HepG2 (cell line): ENCODE measurements around the gene GPR65. TPM values are rescaled to one million over a fixed set of nuclear protein-coding genes. Genes with fewer than 3 reads are reported as not detected.

ENCODE experiments used
- ATAC-seq: fragments of 200-7000 bp; cut with Tn5 transposase; 3 replicates; pipeline ENCODE4 v1.9.1; 2020; ENCODE audit warnings: mild to moderate bottlenecking, moderate library complexity
- BruUV-seq: library from RNA; stranded (reverse); fragments of 400-500 nt; replicated peaks from 2 replicates; lab custom pipeline; 2021; lab: Mats Ljungman, UMichigan
- CTCF ChIA-PET: fragments of 300-600 bp; formaldehyde crosslinking; extraction: SDS; loops from one replicate; lab custom pipeline; 2021; ENCODE audit warnings: low total read pairs, inconsistent platforms, low intra/inter-chr PET ratio; lab: Yijun Ruan, JAX
- POLR2A ChIA-PET: fragments of 350-600 bp; sonication (Branson Sonifier 250); formaldehyde crosslinking; loops from one replicate; lab custom pipeline; 2020; ENCODE audit warnings: antibody characterized with exemption, inconsistent platforms; lab: Yijun Ruan, JAX
- DNase-seq: peaks from one replicate; pipeline ENCODE4 v3.0.0-alpha.2; 2015; ENCODE audit warnings: low spot score
- FAIRE-seq: peaks from 3 replicates; lab custom pipeline; 2011; peaks lifted over from hg19 to GRCh38; lab: Jason Lieb, UNC
- H2AFZ ChIP-seq: one replicate; pipeline ENCODE4 v1.6.1; 2011; ENCODE audit warnings: low read length, inconsistent platforms
- H3K27ac ChIP-seq: fragments of 300-600 bp; 3 replicates; pipeline ENCODE4 v1.8.0; 2011; ENCODE audit warnings: mixed run types, mild to moderate bottlenecking, mixed read lengths, low read length, inconsistent platforms; ENCODE audit not compliant: insufficient read depth; ENCODE audit errors: extremely low read length
- H3K27me3 ChIP-seq, 2 experiments: fragments of 200-600 bp in 1 of 2; 2 replicates in 1 of 2; 3 replicates in 1 of 2; pipeline versions ENCODE4 v1.6.0 to v1.8.0; 2011; ENCODE audit warnings: low read length in 2 of 2, mild to moderate bottlenecking in 2 of 2, moderate library complexity in 2 of 2, inconsistent platforms in 1 of 2; ENCODE audit not compliant: insufficient read depth in 2 of 2, control insufficient read depth in 1 of 2
- H3K36me3 ChIP-seq, 2 experiments: fragments of 200-600 bp in 1 of 2; replicated peaks in 1 of 2; 2 replicates in 1 of 2; 3 replicates in 1 of 2; pipeline versions ENCODE4 v1.5.1 to v1.8.0; 2011; ENCODE audit warnings: low read length in 2 of 2, inconsistent platforms in 1 of 2; ENCODE audit not compliant: insufficient read depth in 2 of 2, control insufficient read depth in 1 of 2
- H3K4me1 ChIP-seq: 2 replicates; pipeline ENCODE4 v1.5.1; 2012; ENCODE audit warnings: low read length, inconsistent platforms; ENCODE audit not compliant: insufficient read depth
- H3K4me2 ChIP-seq: 2 replicates; pipeline ENCODE4 v1.6.0; 2011; ENCODE audit warnings: low read depth, low read length, inconsistent platforms
- H3K4me3 ChIP-seq, 3 experiments: fragments of 200-600 bp in 1 of 3; sonication (generic), shearing (Covaris generic) in 1 of 3; replicated peaks in 1 of 3; 2 replicates each; pipeline ENCODE4 v1.5.1; 2011 to 2016; ENCODE audit warnings: low read length in 3 of 3, inconsistent platforms in 2 of 3, low read depth in 2 of 3, mild to moderate bottlenecking in 2 of 3, control low read depth in 1 of 3, mixed read lengths in 1 of 3; ENCODE audit not compliant: insufficient read depth in 1 of 3
- H3K79me2 ChIP-seq: one replicate; pipeline ENCODE4 v1.6.1; 2011; ENCODE audit warnings: low read length, inconsistent platforms; ENCODE audit not compliant: insufficient read depth
- H3K9ac ChIP-seq: 2 replicates; pipeline ENCODE4 v1.6.0; 2011; ENCODE audit warnings: mild to moderate bottlenecking, low read depth, low read length, inconsistent platforms; ENCODE audit not compliant: insufficient read depth
- H3K9me3 ChIP-seq: 2 replicates; pipeline ENCODE4 v1.5.1; 2012; ENCODE audit warnings: mild to moderate bottlenecking, low read length
- H4K20me1 ChIP-seq: 2 replicates; pipeline ENCODE4 v1.6.0; 2011; ENCODE audit warnings: inconsistent platforms, mild to moderate bottlenecking, low read length, moderate library complexity; ENCODE audit not compliant: insufficient read depth
- ARHGAP35 ChIP-seq: sonication (generic); formaldehyde crosslinking; IDR thresholded peaks from 2 replicates; pipeline ENCODE4 v1.9.0; 2022; ENCODE audit warnings: mild to moderate bottlenecking, inconsistent platforms, moderate library complexity, missing genetic modification reagents, borderline replicate concordance
- EZH2 ChIP-seq: conservative IDR thresholded peaks from 2 replicates; pipeline ENCODE4 v1.6.1; 2012; ENCODE audit warnings: mild to moderate bottlenecking, low read depth, low read length, moderate library complexity
- KDM4B ChIP-seq: sonication (generic); formaldehyde crosslinking; IDR thresholded peaks from 2 replicates; pipeline ENCODE4 v1.4.0; 2020; ENCODE audit warnings: missing genetic modification reagents
- NR1H2 ChIP-seq: sonication (generic); formaldehyde crosslinking; IDR thresholded peaks from 2 replicates; pipeline ENCODE4 v1.8.1; 2022; ENCODE audit warnings: low read depth, missing genetic modification reagents, borderline replicate concordance
- PHF21A ChIP-seq: sonication (generic); formaldehyde crosslinking; IDR thresholded peaks from 2 replicates; pipeline ENCODE4 v1.5.0; 2020; ENCODE audit warnings: mild to moderate bottlenecking, missing genetic modification reagents
- POLR2AphosphoS5 ChIP-seq: IDR thresholded peaks from 2 replicates; pipeline ENCODE4 v1.6.1; 2012; ENCODE audit warnings: low read depth, low read length
- RBAK ChIP-seq: sonication (generic); formaldehyde crosslinking; IDR thresholded peaks from 2 replicates; pipeline ENCODE4 v1.5.1; 2020; ENCODE audit warnings: mild to moderate bottlenecking, missing genetic modification reagents
- ZFP90 ChIP-seq: sonication (generic); formaldehyde crosslinking; IDR thresholded peaks from 2 replicates; pipeline ENCODE4 v1.8.0; 2022; ENCODE audit warnings: missing genetic modification reagents, mild to moderate bottlenecking, inconsistent platforms, borderline replicate concordance
- ZNF10 ChIP-seq: sonication (generic); formaldehyde crosslinking; IDR thresholded peaks from 2 replicates; pipeline ENCODE4 v1.4.0; 2020; ENCODE audit warnings: mild to moderate bottlenecking, low read depth, missing genetic modification reagents, borderline replicate concordance
- ZNF180 ChIP-seq: sonication (generic); formaldehyde crosslinking; IDR thresholded peaks from 2 replicates; pipeline ENCODE4 v1.4.0; 2020; ENCODE audit warnings: low read depth, missing genetic modification reagents, borderline replicate concordance
- ZNF510 ChIP-seq: sonication (generic); formaldehyde crosslinking; IDR thresholded peaks from 2 replicates; pipeline ENCODE4 v1.4.0; 2020; ENCODE audit warnings: low read depth, mild to moderate bottlenecking, missing genetic modification reagents
- ZNF562 ChIP-seq: sonication (generic); formaldehyde crosslinking; IDR thresholded peaks from 2 replicates; pipeline ENCODE4 v1.8.0; 2022; ENCODE audit warnings: missing genetic modification reagents, borderline replicate concordance
- ZNF687 ChIP-seq: sonication (generic); formaldehyde crosslinking; IDR thresholded peaks from 2 replicates; pipeline ENCODE4 v1.5.1; 2020; ENCODE audit warnings: mild to moderate bottlenecking, missing genetic modification reagents, moderate library complexity
- ZNF761 ChIP-seq: sonication (generic); formaldehyde crosslinking; conservative IDR thresholded peaks from 2 replicates; pipeline ENCODE4 v1.4.0; 2020; ENCODE audit warnings: mild to moderate bottlenecking, missing genetic modification reagents
- ZSCAN25 ChIP-seq: sonication (generic); formaldehyde crosslinking; IDR thresholded peaks from 2 replicates; pipeline ENCODE4 v1.8.0; 2022; ENCODE audit warnings: mild to moderate bottlenecking, missing genetic modification reagents
- WGBS: methylation state at CpG from one replicate; pipeline ENCODE4 v1.1.6; 2017; ENCODE audit warnings: low lambda C conversion rate; 5-methylcytosine and 5-hydroxymethylcytosine counted together
- in situ Hi-C: cut with HindIII; loops from 2 replicates; pipeline ENCODE4 v1.10.0; 2017; ENCODE audit warnings: low pct_unique_long_range_greater_than_20kb; ENCODE audit not compliant: extremely low pct_ligation_motif_present
- intact Hi-C: fragments of 100-400 bp; cut with micrococcal nuclease; formaldehyde crosslinking; loops from one replicate; pipeline ENCODE4 v1.10.0; 2022; ENCODE audit not compliant: unreplicated experiment
- polyA plus RNA-seq, 8 experiments: library from polyadenylated mRNA; depleted of rRNA in 3 of 8; stranded (reverse) in 7 of 8; unstranded in 1 of 8; fragments of >200 nt; fragmentation: Illumina TruSeq in 4 of 8; extraction: Trizol in 4 of 8; gene quantifications; 2 replicates each; pipeline versions ENCODE4 v1.2.1 to v1.2.3, GENCODE V29; 2011 to 2016; ENCODE audit warnings: low read depth in 4 of 8, missing spikeins in 1 of 8, mixed read lengths in 1 of 8; ENCODE audit not compliant: insufficient read depth in 1 of 8
- total RNA-seq, 5 experiments: library from RNA; depleted of rRNA; stranded (reverse); fragments of >200 nt; fragmentation: Illumina TruSeq; extraction: Trizol; gene quantifications; 2 replicates each; pipeline ENCODE4 v1.2.3, GENCODE V29; 2016; ENCODE audit warnings: low read depth in 1 of 5
- TF ChIP-seq, protein P1 (sequence below): sonication (generic); formaldehyde crosslinking; IDR thresholded peaks from 2 replicates; pipeline ENCODE4 v1.8.1; 2023; ENCODE audit warnings: missing genetic modification reagents, mild to moderate bottlenecking, borderline replicate concordance

GPR65 gene
- total and polyA plus RNA-seq, 2 of the 13 experiments (the other 11 are each of a cell fraction or from before 2014, with no cell fraction given): not detected

GRCh38 chr14:87992346-87992717, 12.6 kb upstream of the GPR65 start:
- no peak for FAIRE-seq

More at GRCh38 chr14:87992346-87992717, 12.6 kb upstream of the GPR65 start:
- in situ Hi-C loops (no loop called here), intact Hi-C loops (no loop called here)
- no peak overlapping the region for H3K27ac ChIP-seq
- no peak overlapping the region for H2AFZ ChIP-seq
- CTCF ChIA-PET: no interaction called here
- H3K27me3 ChIP-seq: no peaks in the 10 kb centered on the region
- H3K4me3 ChIP-seq: no peak overlapping the region
- 93% methylated on average over 20 of the region's 20 CpGs for WGBS
- DNase-seq (no peak), ATAC-seq (no peak)
- peaks cover 35% of the 10 kb centered on the region for H3K4me1 ChIP-seq
- no TSS peak for BruUV-seq
- no peak overlapping the region for H3K9ac ChIP-seq
- no peaks in the 10 kb centered on the region for H4K20me1 ChIP-seq
- H3K4me2 ChIP-seq: no peak overlapping the region
- no peak for TF ChIP-seq ZNF562 (CRISPR knock-in tag)
- TF ChIP-seq NR1H2: no peak
- no peak for TF ChIP-seq RBAK (CRISPR knock-in tag)
- no peak for TF ChIP-seq ZSCAN25 (CRISPR knock-in tag)
- no peak for TF ChIP-seq ZNF687 (CRISPR knock-in tag)
- no peak for TF ChIP-seq ZNF761 (CRISPR knock-in tag)
- TF ChIP-seq ZFP90 (CRISPR knock-in tag): no peak
- TF ChIP-seq EZH2: no peak
- TF ChIP-seq KDM4B: no peak
- no peak for TF ChIP-seq ZNF510 (CRISPR knock-in tag)
- TF ChIP-seq ZNF180 (CRISPR knock-in tag): no peak
- TF ChIP-seq PHF21A (CRISPR knock-in tag): no peak
- no peak for TF ChIP-seq ARHGAP35 (CRISPR knock-in tag)
- no peak for TF ChIP-seq ZNF10 (CRISPR knock-in tag)
- TF ChIP-seq, protein P1, sequence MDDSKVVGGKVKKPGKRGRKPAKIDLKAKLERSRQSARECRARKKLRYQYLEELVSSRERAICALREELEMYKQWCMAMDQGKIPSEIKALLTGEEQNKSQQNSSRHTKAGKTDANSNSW: no peak
- no peak for TF ChIP-seq POLR2AphosphoS5
- TF ChIP-seq, all 625 proteins: peak for 0
- Histone ChIP-seq H3K36me3 (no peaks in the 10 kb centered on the region), H3K9me3 (no peaks in the 10 kb centered on the region), H3K79me2 (no peaks in the 10 kb centered on the region)
- POLR2A ChIA-PET: no interaction called here
